ENCODE data around the gene SERPINB8.
A peak's percentile ranks its signal among the peaks of the same experiment; 100 is the strongest.

Gene SERPINB8

DNA sequence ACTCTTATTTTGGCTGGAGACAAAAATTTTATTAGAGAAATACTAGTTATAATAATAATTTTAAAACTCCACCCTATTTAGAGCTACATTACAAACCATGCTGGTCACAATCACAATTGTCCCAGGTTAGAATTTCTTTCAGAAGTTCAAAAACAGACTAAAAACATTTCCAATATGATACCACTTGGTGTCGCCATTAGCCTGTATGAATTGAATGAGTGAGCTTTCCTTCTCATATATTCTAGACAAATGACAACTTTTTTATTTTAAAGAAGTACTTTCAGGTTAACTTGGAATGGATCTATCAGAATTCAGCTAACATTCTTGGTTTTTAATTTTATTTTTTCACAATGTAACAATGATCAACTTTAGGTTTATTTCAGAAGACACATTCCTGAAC, 48.0 kb downstream of the SERPINB8 start:
- DNase-seq (ENCODE audit: low spot score) = peak; percentile 29

DNA sequence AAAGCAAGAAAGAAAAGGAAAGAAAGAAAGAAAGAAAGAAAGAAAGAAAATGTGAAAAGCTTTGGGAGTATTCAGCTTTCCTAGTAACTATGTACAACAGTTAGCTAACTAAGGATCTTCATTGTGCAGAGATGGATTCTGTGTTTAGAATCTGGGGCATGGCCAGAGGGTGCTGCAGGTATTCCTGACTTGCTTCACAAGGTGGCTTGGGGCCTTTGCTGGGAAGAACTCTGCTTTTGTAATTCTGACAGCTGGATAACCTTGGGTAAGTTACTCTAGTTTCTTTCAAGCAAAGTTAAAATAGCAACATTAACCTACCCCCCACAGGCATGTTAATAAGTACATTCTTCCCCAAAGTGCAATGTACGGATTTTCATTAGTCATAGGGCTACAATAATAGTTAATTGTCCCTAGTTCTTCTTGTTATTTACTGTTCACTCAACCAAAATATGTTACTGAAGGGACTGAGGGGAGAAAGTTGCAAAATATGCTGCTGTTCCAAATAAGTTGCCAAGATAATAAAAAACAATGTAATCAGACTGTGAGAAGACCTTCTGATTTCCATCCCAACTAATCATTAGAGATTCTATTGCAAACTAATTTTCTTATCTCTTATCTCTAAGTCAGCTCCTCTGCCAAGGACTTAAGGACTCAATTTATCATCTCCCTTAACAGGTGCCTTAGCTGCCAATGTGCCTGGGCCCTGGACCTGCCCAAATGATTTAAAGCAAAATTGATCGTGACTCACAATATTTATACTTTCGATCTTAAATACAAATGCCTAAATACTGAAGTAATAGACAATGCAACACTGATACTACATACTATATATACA, 50.3 kb downstream of the SERPINB8 start:
- DNase-seq (ENCODE audit: low spot score) = no peak

DNA sequence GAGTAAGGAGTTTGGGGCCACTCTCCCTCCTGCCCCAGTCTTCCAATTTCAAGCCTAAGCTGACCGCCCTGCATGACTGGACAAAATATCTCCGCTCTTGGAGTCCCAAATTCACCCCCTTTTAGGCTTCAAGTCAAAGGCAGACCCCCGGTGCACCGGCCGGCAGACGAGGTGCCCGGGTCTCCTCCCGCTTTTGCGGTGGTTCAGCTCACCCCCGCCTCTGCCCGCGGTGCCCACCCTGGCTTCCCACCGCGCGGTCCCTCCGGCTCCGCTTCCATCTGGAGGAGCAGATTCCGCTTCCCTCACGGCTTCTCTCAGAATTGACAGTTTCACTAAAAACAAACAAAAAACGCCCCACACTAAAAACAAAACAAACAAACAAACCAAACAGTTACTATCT, 56.5 kb downstream of the SERPINB8 start:
- no peak for DNase-seq (ENCODE audit: low spot score)

DNA sequence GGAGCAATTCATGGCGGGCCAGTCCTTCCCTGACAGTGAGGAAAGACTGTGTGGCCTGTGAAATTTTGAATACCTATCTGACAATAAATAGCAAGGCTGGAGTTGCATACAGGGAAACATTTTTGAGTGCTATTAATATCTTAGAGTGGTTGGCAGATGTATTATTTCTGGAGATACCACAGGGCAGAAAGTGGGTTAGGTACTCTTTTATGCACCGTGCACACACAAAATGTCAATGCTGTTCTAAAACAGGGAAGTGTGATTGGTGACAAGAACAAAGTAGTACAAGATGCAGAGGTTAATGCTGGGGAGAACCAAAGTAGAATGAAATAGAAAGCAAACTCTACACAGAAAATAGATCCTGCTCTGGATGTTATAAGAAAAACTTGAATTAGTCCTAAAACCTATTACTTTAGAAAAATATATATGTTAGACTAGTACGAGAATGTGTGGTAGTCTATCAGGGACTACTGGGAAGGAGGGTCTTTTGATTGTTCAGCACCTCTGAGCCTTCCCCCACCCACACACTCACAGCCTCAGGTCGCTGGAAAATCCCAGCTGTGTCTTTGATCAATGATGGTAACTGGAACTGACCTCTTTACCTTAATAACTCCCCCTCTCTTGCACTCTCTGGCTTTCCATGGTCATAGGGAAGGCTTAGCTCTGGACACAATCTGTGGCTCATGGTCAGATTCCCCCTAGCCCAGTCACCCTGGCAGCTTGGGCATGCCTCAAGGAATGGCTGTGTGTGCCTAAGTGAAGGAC, 58.2 kb downstream of the SERPINB8 start:
- no peak for DNase-seq (ENCODE audit: low spot score)

DNA sequence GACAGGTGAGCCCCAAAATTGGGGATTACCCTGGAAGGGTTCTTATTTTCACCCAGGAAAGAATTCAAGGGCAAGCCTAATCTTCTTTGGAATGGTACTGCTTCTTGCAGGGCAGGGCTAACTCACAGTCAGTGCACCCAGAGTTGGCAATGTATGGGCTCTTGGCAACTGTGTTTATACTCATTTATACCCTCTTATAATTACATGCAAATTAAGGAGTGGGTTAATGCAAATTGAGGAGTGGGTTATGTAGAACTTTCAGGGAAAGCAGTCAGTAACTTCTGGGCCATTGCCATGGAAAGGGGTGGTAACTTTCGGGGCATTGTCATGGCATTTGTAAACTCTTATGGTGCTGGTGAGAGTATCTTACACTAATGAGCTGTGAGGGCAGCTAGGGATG, 59.2 kb downstream of the SERPINB8 start:
- no peak for DNase-seq (ENCODE audit: low spot score)

DNA sequence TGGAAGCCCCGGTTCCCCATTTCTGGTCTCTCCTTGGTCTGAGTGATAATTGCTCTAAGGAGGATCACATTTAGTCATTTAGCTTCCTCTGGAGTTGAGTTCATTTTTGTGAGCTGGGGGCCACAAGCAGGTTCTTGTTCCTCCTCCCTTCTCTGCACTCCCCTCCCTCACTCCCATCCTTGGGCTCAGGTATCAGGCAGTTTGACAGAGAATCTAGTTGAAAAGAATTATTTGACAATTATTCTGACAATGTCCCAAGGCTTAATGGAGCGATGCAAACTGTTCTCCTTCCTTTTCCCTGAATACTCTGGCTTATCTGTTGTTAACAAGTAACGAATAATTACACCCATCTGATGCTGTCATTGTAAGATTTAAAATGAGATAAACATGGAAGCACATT, 61.5 kb downstream of the SERPINB8 start:
- no peak for DNase-seq (ENCODE audit: low spot score)

DNA sequence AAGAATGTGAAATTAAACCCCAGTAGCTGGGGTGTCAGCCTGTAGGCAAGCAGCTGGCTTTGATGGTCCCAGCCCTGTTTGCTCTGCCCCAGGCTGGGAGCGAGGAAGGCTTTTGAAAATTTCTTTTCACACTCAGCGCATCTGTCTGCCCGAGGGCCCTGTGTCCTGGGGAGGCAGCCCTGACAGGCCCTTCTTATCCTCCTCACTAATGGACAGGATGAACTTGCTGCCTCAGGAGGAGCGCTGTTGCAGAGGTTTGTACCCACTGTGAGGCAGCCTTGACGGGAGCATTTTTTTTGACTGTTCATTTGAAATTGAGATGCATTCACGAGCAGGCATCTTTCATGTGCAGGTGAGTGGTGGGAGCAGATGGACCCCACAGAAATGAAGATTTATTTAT, 62.4 kb downstream of the SERPINB8 start:
- DNase-seq (ENCODE audit: low spot score) = no peak

DNA sequence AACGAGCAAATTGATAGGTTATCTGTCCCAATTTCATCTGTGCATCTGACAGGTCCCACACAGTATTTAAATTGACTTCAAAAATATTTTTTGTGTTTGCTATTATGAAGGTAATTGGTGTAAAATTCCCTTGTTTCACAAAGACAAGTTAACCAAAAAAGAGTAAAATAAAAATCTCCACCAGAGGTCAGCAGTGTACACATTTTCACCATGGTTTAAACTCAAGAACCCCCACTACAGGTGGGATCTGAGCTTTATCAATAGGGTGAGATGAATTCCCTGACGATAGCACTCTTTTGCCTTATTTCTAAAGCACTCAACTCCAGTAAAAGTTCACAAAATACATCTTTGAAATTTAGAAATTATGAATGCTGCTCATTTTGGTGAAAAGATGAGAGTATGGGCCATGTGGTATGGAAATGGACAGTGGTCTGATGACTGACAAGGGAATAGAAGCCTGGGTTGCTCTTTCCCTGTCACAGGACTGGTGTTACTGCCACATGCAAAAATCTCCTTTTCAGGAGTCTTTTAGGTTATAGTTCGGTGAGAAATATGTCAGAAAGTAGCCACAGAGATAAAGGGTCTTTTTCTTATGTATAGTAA, 68.0 kb downstream of the SERPINB8 start:
- peak; percentile 32 for DNase-seq (ENCODE audit: low spot score)

Measured in AG08396 (cell line).